OCI-LY1 (cell line): Measurements from ENCODE around the gene GSK3A.

ENCODE experiments used
- H2AFZ ChIP-seq: fragments of 200-600 bp; sonication (generic), shearing (Covaris generic); 2 replicates; pipeline ENCODE4 v1.6.0; 2014; ENCODE audit warnings: antibody characterized with exemption, mild to moderate bottlenecking, low read length
- H3F3A ChIP-seq: fragments of 200-600 bp; sonication (generic), shearing (Covaris generic); 2 replicates; pipeline ENCODE4 v1.6.0; 2014; ENCODE audit warnings: mild to moderate bottlenecking, antibody characterized with exemption, low read length, moderate library complexity; ENCODE audit not compliant: insufficient read depth
- H3K27ac ChIP-seq: fragments of 200-600 bp; sonication (generic); 2 replicates; pipeline ENCODE4 v1.5.1; 2014; ENCODE audit warnings: low read length, mixed run types, mild to moderate bottlenecking, low read depth; ENCODE audit not compliant: poor library complexity, severe bottlenecking
- H3K27me3 ChIP-seq: fragments of 200-600 bp; sonication (generic); 2 replicates; pipeline ENCODE4 v1.6.0; 2014; ENCODE audit warnings: antibody characterized with exemption, mild to moderate bottlenecking, low read length, moderate library complexity; ENCODE audit not compliant: insufficient read depth
- H3K36me3 ChIP-seq: fragments of 200-600 bp; sonication (generic); 2 replicates; pipeline ENCODE4 v1.6.1; 2014; ENCODE audit warnings: mild to moderate bottlenecking, antibody characterized with exemption, low read length, moderate library complexity, mixed read lengths; ENCODE audit not compliant: insufficient read depth
- H3K4me1 ChIP-seq: fragments of 200-600 bp; sonication (generic); 2 replicates; pipeline ENCODE4 v1.5.1; 2014; ENCODE audit warnings: mild to moderate bottlenecking, low read length, moderate library complexity; ENCODE audit not compliant: insufficient read depth, severe bottlenecking
- H3K4me2 ChIP-seq: fragments of 200-600 bp; sonication (generic), shearing (Covaris generic); 2 replicates; pipeline ENCODE4 v1.6.1; 2014; ENCODE audit warnings: low read length
- H3K4me3 ChIP-seq: fragments of 200-600 bp; sonication (generic); 2 replicates; pipeline ENCODE4 v1.5.1; 2014; ENCODE audit warnings: low read length, low read depth, mild to moderate bottlenecking, mixed read lengths; ENCODE audit not compliant: poor library complexity, severe bottlenecking
- H3K79me2 ChIP-seq: fragments of 200-600 bp; shearing (Covaris generic); 2 replicates; pipeline ENCODE4 v1.6.1; 2016; ENCODE audit warnings: mixed run types, low read length, mixed read lengths; ENCODE audit not compliant: insufficient read depth
- H3K9ac ChIP-seq: fragments of 200-600 bp; sonication (generic), shearing (Covaris generic); 2 replicates; pipeline ENCODE4 v1.6.1; 2014; ENCODE audit warnings: mild to moderate bottlenecking, low read length, mixed read lengths
- H3K9me2 ChIP-seq: fragments of 200-600 bp; sonication (generic), shearing (Covaris generic); 2 replicates; pipeline ENCODE4 v1.6.1; 2014; ENCODE audit warnings: low read depth, mild to moderate bottlenecking, low read length, mixed read lengths
- H3K9me3 ChIP-seq: fragments of 200-600 bp; shearing (Covaris generic); 2 replicates; pipeline ENCODE4 v1.6.1; 2014; ENCODE audit warnings: low read length, mixed read lengths
- H4K20me1 ChIP-seq: fragments of 200-600 bp; sonication (generic), shearing (Covaris generic); 2 replicates; pipeline ENCODE4 v1.6.0; 2016; ENCODE audit warnings: mild to moderate bottlenecking, low read length; ENCODE audit not compliant: insufficient read depth
- CTCF ChIP-seq: fragments of 200-600 bp; sonication (generic), shearing (Covaris generic); IDR thresholded peaks from 2 replicates; pipeline ENCODE4 v1.5.1; 2017; ENCODE audit warnings: mild to moderate bottlenecking, antibody characterized with exemption, low read length, moderate library complexity, mixed read lengths
- EZH2 ChIP-seq: fragments of 200-600 bp; sonication (generic), shearing (Covaris generic); IDR thresholded peaks from 2 replicates; pipeline ENCODE4 v1.8.0; 2017; ENCODE audit warnings: borderline replicate concordance, mixed run types, mild to moderate bottlenecking, antibody characterized with exemption, low read length, moderate library complexity, mixed read lengths

GSK3A gene

GRCh38 chr19:42280815-42281145 is 38.4 kb upstream of the GSK3A start:
- Histone ChIP-seq H3K27me3 (no peaks in the 10 kb centered on the region), H3K9ac (peak overlapping the region; percentile 88), H4K20me1 (no peaks in the 10 kb centered on the region), H3K9me2 (no peaks in the 10 kb centered on the region), H3K27ac (peak overlapping the region; percentile 92), H3F3A (peaks cover 12% of the 10 kb centered on the region; the same call in 1 of the 2 replicates), H3K4me2 (peak overlapping the region; percentile 71), H3K36me3 (no peaks in the 10 kb centered on the region), H3K79me2 (no peaks in the 10 kb centered on the region), H3K4me3 (peak overlapping the region; percentile 73), H3K4me1 (peaks cover 49% of the 10 kb centered on the region), H3K9me3 (no peaks in the 10 kb centered on the region), H2AFZ (no peak overlapping the region)
- TF ChIP-seq EZH2 = no peak
- TF ChIP-seq CTCF = no peak

- no peaks in the 10 kb centered on the region for H4K20me1 ChIP-seq
- H3F3A ChIP-seq = peaks cover 12% of the 10 kb centered on the region; the same call in 1 of the 2 replicates
- peak overlapping the region; percentile 88 for H3K9ac ChIP-seq
- H3K4me2 ChIP-seq = peak overlapping the region; percentile 71
- peak overlapping the region; percentile 73 for H3K4me3 ChIP-seq
- no peaks in the 10 kb centered on the region for H3K27me3 ChIP-seq
- peaks cover 43% of the 10 kb centered on the region for H3K4me1 ChIP-seq
- TF ChIP-seq EZH2 (no peak), CTCF (peak; percentile 84)
- no peaks in the 10 kb centered on the region for H3K36me3 ChIP-seq
- H3K79me2 ChIP-seq = no peaks in the 10 kb centered on the region
- H3K27ac ChIP-seq = peak overlapping the region; percentile 92
- H2AFZ ChIP-seq = no peak overlapping the region
- H3K9me2 ChIP-seq = no peaks in the 10 kb centered on the region
- no peaks in the 10 kb centered on the region for H3K9me3 ChIP-seq
Observed at GRCh38 chr19:42279902-42280814, 37.8 kb upstream of the GSK3A start.

- Histone ChIP-seq H3K4me2 (peak overlapping the region; percentile 71), H3K36me3 (peaks cover 3% of the 10 kb centered on the region; the same call in 1 of the 2 replicates), H3F3A (peaks cover 12% of the 10 kb centered on the region; the same call in 1 of the 2 replicates), H3K9me3 (no peaks in the 10 kb centered on the region), H3K9me2 (no peaks in the 10 kb centered on the region), H3K27ac (peak overlapping the region; percentile 92), H4K20me1 (no peaks in the 10 kb centered on the region), H3K4me3 (peak overlapping the region; percentile 73), H2AFZ (no peak overlapping the region), H3K9ac (peak overlapping the region; percentile 88), H3K4me1 (peaks cover 39% of the 10 kb centered on the region), H3K27me3 (no peaks in the 10 kb centered on the region), H3K79me2 (no peaks in the 10 kb centered on the region)
- TF ChIP-seq EZH2 (no peak), CTCF (no peak)
Observed at GRCh38 chr19:42279155-42279901, 36.9 kb upstream of the GSK3A start.
